Testis (tissue), 3 donors: ENCODE measurements around the gene AAK1. TPM values are rescaled to one million over a fixed set of nuclear protein-coding genes. Genes with fewer than 3 reads are reported as not detected.
"Not testable (repeated sequence)": the region's sequence is repeated elsewhere in the genome, so short reads cannot be mapped to it uniquely, and the experiment has no call there.

Experiments used
- DNase-seq: peaks from one replicate; pipeline ENCODE4 v3.0.0-alpha.2; 2019
- H3K27ac ChIP-seq, 2 donors: fragments of 200-600 bp; sonication (generic); one replicate each; pipeline ENCODE4 v1.5.1; 2019
- H3K27me3 ChIP-seq: fragments of 200-600 bp; sonication (generic); one replicate; pipeline ENCODE4 v1.5.1; 2019
- H3K36me3 ChIP-seq: fragments of 200-600 bp; sonication (generic); one replicate; pipeline ENCODE4 v1.5.1; 2017; ENCODE audit warnings: low read depth; ENCODE audit errors: missing control alignments
- H3K4me1 ChIP-seq: fragments of 200-600 bp; sonication (generic); one replicate; pipeline ENCODE4 v1.5.1; 2019
- H3K4me3 ChIP-seq, 2 donors: fragments of 200-600 bp; sonication (generic); one replicate each; pipeline ENCODE4 v1.5.1; 2017 to 2019
- H3K9me3 ChIP-seq: fragments of 200-600 bp; sonication (generic); one replicate; pipeline ENCODE4 v1.5.1; 2017
- POLR2A ChIP-seq: fragments of 450-650 bp; IDR thresholded peaks from one replicate; pipeline ENCODE4 v1.6.1; 2017; ENCODE audit warnings: antibody characterized with exemption, mild to moderate bottlenecking, moderate library complexity
- WGBS, 2 donors: methylation state at CpG; one replicate each; pipeline ENCODE4 v1.1.5; 2018; 5-methylcytosine and 5-hydroxymethylcytosine counted together
- intact Hi-C: fragments of 100-400 bp; cut with DNase I; formaldehyde crosslinking; loops from one replicate; pipeline ENCODE4 v1.15.1; 2023; ENCODE audit warnings: low total_unique reads
- polyA plus RNA-seq: library from polyadenylated mRNA; stranded (reverse); fragments of 350-450 nt; fragmentation: Illumina TruSeq; extraction: RNeasy Lipid Tissue Mini Kit (QIAGEN cat#74804); gene quantifications from one replicate; pipeline ENCODE4 v1.2.3, GENCODE V29; 2014; ENCODE audit warnings: low read depth, low replicate concordance; ENCODE audit not compliant: insufficient read depth
- total RNA-seq, 2 donors: library from RNA; depleted of rRNA; stranded (reverse); fragments of >200 nt; gene quantifications; one replicate each; pipeline ENCODE4 v1.2.3, GENCODE V29; 2016
- TF ChIP-seq, protein P1 (sequence below), 3 experiments: fragments of 450-650 bp in 2 of 3; fragments of 200-600 bp in 1 of 3; sonication (generic) in 1 of 3; IDR thresholded peaks; one replicate each; pipeline ENCODE4 v1.5.1; 2016 to 2019; ENCODE audit warnings: antibody characterized with exemption in 3 of 3, mild to moderate bottlenecking in 2 of 3, moderate library complexity in 1 of 3

Gene AAK1
- total and polyA plus RNA-seq, 3 donors from 2014 or later: 20.3 to 62.1 (median 47.9) TPM

DNA sequence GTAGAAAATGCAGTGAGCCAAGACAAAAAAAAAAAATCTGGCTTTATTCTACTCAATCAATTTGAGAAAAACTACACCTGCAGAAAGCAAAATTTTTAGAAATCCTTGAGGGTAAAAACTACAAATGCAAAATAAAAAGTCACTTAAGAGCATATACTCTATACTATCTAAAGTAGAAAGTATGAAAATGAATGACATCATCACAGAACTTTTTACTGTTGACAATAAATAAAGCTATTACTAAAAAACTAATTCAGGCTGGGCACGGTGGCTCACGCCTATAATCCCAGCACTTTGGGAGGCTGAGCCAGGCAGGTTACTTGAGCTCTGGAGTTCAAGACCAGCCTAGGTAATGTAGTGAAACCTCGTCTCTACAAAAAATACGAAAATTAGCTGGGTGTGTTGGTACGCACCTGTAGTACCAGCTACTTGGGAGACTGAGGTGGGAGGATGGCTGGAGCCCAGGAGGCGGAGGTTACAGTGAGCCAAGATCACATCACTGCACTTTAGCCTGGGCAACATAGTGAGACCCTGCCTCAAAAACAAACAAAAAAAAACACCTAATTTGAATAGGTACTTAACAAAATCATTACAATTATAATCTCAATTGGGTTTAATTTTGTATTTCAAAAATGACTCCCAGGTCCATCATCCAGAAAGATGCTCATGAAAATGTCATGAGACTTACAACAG is 213.9 kb downstream of the AAK1 start:
- Histone ChIP-seq H3K4me3 (no peak overlapping the region), H3K9me3 (no peaks in the 10 kb centered on the region), H3K27ac (no peak overlapping the region), H3K4me1 (no peaks in the 10 kb centered on the region), H3K36me3 (no peaks in the 10 kb centered on the region), H3K27me3 (no peaks in the 10 kb centered on the region)
- no peak for DNase-seq
- TF ChIP-seq, protein P1, sequence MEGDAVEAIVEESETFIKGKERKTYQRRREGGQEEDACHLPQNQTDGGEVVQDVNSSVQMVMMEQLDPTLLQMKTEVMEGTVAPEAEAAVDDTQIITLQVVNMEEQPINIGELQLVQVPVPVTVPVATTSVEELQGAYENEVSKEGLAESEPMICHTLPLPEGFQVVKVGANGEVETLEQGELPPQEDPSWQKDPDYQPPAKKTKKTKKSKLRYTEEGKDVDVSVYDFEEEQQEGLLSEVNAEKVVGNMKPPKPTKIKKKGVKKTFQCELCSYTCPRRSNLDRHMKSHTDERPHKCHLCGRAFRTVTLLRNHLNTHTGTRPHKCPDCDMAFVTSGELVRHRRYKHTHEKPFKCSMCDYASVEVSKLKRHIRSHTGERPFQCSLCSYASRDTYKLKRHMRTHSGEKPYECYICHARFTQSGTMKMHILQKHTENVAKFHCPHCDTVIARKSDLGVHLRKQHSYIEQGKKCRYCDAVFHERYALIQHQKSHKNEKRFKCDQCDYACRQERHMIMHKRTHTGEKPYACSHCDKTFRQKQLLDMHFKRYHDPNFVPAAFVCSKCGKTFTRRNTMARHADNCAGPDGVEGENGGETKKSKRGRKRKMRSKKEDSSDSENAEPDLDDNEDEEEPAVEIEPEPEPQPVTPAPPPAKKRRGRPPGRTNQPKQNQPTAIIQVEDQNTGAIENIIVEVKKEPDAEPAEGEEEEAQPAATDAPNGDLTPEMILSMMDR (IDR thresholded peaks at IDR 0.05): no peak
- TF ChIP-seq POLR2A: no peak
- 87 to 94% methylated on average over 6 of the region's 6 CpGs for WGBS, 2 donors
- intact Hi-C loops: no loop called here

DNA sequence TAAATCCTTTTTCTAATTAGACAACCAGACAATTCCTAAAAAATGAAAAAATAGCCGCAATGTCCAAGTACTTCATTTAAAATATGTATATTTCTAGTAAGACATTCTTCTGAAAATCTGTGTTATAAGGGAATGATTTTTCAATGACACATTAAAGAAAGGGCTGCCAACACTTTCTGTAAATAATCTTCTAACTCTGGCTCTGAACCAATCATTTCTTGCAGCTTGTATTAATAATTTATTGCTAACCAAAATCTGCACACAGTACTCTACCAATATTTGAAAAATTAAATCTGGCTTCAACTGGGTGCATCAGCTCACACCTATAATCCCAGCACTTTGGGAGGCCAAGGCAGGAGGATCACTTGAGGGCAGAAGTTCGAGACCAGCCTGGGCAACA is 214.6 kb downstream of the AAK1 start:
- no peaks in the 10 kb centered on the region for H3K9me3 ChIP-seq
- H3K27me3 ChIP-seq: no peaks in the 10 kb centered on the region
- TF ChIP-seq, protein P1 (IDR thresholded peaks at IDR 0.05): no peak
- no peak for TF ChIP-seq POLR2A
- no peaks in the 10 kb centered on the region for H3K36me3 ChIP-seq
- intact Hi-C loops: no loop called here
- WGBS, 2 donors: 82 to 84% methylated on average over 2 of the region's 2 CpGs
- no peaks in the 10 kb centered on the region for H3K4me1 ChIP-seq
- no peak overlapping the region for H3K4me3 ChIP-seq
- no peak overlapping the region for H3K27ac ChIP-seq
- DNase-seq: no peak

DNA sequence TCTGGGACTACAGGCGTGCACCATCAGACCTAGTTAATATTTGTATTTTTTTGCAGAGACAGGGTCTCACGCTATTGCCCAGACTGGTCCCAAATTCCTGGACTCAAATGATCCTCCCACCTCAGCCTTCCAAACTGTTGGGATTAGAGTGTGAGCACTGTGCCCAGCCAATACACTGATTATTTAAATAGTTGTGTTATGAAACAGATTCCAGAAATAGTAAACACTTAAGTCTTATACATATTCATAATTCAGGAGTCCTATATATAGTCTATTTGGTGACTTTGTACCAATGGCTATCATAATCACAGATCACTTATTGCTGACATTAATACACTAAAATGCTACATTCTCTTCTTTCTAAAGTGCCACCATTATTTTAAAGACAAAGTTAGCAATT is 219.1 kb downstream of the AAK1 start:
- H3K36me3 ChIP-seq: no peaks in the 10 kb centered on the region
- H3K4me3 ChIP-seq: no peak overlapping the region
- no peak overlapping the region for H3K27ac ChIP-seq
- WGBS, 2 donors: 88 to 97% methylated on average over 2 of the region's 2 CpGs
- intact Hi-C loops: no loop called here
- H3K4me1 ChIP-seq: no peaks in the 10 kb centered on the region
- no peak for DNase-seq
- H3K27me3 ChIP-seq: no peaks in the 10 kb centered on the region
- TF ChIP-seq, protein P1 (IDR thresholded peaks at IDR 0.05): no peak
- TF ChIP-seq POLR2A: no peak
- no peaks in the 10 kb centered on the region for H3K9me3 ChIP-seq

DNA sequence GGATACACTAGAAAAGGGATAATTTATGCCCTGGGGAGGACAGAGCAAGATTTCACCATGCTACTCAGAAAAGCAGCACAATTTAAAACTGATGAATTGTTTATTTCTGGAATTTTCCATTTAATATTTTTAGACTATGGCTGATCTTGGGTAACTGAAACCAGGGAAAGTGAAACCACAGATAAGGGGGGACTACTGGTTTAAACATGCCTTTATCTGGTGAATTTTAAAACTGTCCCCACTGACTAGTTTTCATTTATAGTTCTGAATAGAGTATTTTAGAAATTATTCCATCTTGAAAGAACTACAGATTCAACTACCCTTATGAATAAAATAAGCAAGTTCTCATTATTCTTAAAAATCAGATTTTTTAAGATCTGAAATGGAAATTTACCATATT is 221.3 kb downstream of the AAK1 start:
- DNase-seq: no peak
- Histone ChIP-seq H3K36me3 (no peaks in the 10 kb centered on the region), H3K27ac (no peak overlapping the region), H3K4me1 (no peaks in the 10 kb centered on the region), H3K27me3 (no peaks in the 10 kb centered on the region), H3K9me3 (no peaks in the 10 kb centered on the region), H3K4me3 (no peak overlapping the region)
- intact Hi-C loops: no loop called here
- TF ChIP-seq POLR2A: no peak
- TF ChIP-seq, protein P1 (IDR thresholded peaks at IDR 0.05): no peak

DNA sequence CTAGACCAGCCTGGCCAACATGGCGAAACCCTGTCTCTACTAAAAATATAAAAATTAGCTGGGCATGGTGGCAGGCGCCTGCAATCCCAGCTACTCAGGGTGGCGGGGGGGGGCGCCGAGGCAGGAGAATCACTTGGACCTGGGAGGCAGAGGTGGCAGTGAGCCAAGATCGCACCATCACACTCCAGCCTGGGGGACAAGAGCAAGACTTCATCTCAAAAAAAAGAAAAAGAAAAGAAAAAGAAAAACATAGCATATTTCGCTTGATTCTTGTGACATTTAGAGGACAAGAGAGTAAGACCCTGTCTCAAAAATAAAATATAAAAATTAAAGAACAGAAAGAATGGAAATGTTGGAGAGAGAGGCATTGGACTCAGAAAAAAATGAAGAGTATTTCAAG is 224.4 kb downstream of the AAK1 start:
- H3K27me3 ChIP-seq, DNase-seq, H3K27ac ChIP-seq, H3K4me1 ChIP-seq, intact Hi-C loops, H3K36me3 ChIP-seq, H3K4me3 ChIP-seq, H3K9me3 ChIP-seq: not testable (repeated sequence)
- WGBS, 2 donors: 87 to 96% methylated on average over 7 of the region's 7 CpGs
